ENCODE data around the gene MARCO.

DNA sequence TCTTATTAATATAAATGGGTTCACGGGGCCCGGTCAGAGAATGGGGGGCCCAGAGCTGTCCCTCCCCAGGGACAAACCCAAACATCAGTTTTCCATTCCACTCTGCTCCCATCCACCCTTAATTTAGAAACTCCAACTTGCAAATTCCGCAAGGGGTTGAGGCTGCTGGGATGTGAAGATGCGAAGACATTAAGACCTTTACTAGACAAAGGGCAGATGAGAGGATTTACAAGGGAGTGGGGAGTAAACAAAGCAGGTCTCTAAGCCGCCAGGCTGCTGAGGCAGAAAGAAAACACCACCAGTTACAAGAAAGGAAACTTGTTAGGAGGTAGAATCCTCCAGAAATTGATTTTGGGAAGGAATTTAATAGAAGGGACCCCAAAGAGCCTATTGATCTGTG is 33.1 kb downstream of the MARCO start:
- TF ChIP-seq, protein P1, sequence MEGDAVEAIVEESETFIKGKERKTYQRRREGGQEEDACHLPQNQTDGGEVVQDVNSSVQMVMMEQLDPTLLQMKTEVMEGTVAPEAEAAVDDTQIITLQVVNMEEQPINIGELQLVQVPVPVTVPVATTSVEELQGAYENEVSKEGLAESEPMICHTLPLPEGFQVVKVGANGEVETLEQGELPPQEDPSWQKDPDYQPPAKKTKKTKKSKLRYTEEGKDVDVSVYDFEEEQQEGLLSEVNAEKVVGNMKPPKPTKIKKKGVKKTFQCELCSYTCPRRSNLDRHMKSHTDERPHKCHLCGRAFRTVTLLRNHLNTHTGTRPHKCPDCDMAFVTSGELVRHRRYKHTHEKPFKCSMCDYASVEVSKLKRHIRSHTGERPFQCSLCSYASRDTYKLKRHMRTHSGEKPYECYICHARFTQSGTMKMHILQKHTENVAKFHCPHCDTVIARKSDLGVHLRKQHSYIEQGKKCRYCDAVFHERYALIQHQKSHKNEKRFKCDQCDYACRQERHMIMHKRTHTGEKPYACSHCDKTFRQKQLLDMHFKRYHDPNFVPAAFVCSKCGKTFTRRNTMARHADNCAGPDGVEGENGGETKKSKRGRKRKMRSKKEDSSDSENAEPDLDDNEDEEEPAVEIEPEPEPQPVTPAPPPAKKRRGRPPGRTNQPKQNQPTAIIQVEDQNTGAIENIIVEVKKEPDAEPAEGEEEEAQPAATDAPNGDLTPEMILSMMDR (IDR thresholded peaks at IDR 0.05) = no peak
- no peak for TF ChIP-seq POLR2A (IDR thresholded peaks at IDR 0.05)

Measured in prostate gland (tissue), 2 donors.